Astrocyte (in vitro differentiated cells and primary cell): ENCODE data around the gene MSX1. TPM values are rescaled to one million over a fixed set of nuclear protein-coding genes. Genes with fewer than 3 reads are reported as not detected.

Experiments used
- DNase-seq: peaks from one replicate; pipeline ENCODE4 v3.0.0-alpha.2; 2010; ENCODE audit warnings: low read depth
- FAIRE-seq: peaks from 2 replicates; lab custom pipeline; 2011; peaks lifted over from hg19 to GRCh38; lab: Jason Lieb, UNC
- H2AFZ ChIP-seq: 2 replicates; pipeline ENCODE4 v1.6.0; 2012; ENCODE audit warnings: low read depth, low read length, inconsistent platforms
- H3K27ac ChIP-seq: 2 replicates; pipeline ENCODE4 v1.5.1; 2011; ENCODE audit warnings: low read depth, low read length, inconsistent platforms
- H3K27me3 ChIP-seq: 2 replicates; pipeline ENCODE4 v1.6.0; 2011; ENCODE audit warnings: low read length, inconsistent platforms; ENCODE audit not compliant: insufficient read depth
- H3K36me3 ChIP-seq: 2 replicates; pipeline ENCODE4 v1.5.1; 2011; ENCODE audit warnings: low read length, inconsistent platforms; ENCODE audit not compliant: insufficient read depth
- H3K4me1 ChIP-seq: 2 replicates; pipeline ENCODE4 v1.5.1; 2011; ENCODE audit warnings: low read length, inconsistent platforms; ENCODE audit not compliant: insufficient read depth
- H3K4me2 ChIP-seq: 2 replicates; pipeline ENCODE4 v1.6.0; 2012; ENCODE audit warnings: low read length, inconsistent platforms
- H3K4me3 ChIP-seq: 2 replicates; pipeline ENCODE4 v1.5.1; 2011; ENCODE audit warnings: low read depth, mild to moderate bottlenecking, low read length, inconsistent platforms; ENCODE audit not compliant: insufficient read depth
- H3K79me2 ChIP-seq: 2 replicates; pipeline ENCODE4 v1.6.0; 2012; ENCODE audit warnings: mild to moderate bottlenecking, low read length, inconsistent platforms; ENCODE audit not compliant: insufficient read depth
- H3K9ac ChIP-seq: 2 replicates; pipeline ENCODE4 v1.6.0; 2012; ENCODE audit warnings: mild to moderate bottlenecking, low read length, inconsistent platforms
- H3K9me3 ChIP-seq: 2 replicates; pipeline ENCODE4 v1.5.1; 2012; ENCODE audit warnings: low read depth, mild to moderate bottlenecking, low read length, inconsistent platforms; ENCODE audit not compliant: insufficient read depth
- H4K20me1 ChIP-seq: 2 replicates; pipeline ENCODE4 v1.6.0; 2012; ENCODE audit warnings: low read length, inconsistent platforms; ENCODE audit not compliant: insufficient read depth
- H3K27ac Mint-ChIP-seq: one replicate; pipeline ENCODE4 v1.8.0; 2021; ENCODE audit warnings: mild to moderate bottlenecking, mixed read lengths; ENCODE audit not compliant: unreplicated experiment
- H3K27me3 Mint-ChIP-seq: one replicate; pipeline ENCODE4 v1.8.0; 2021; ENCODE audit warnings: low read depth, mixed read lengths; ENCODE audit not compliant: unreplicated experiment
- H3K36me3 Mint-ChIP-seq: one replicate; pipeline ENCODE4 v1.8.0; 2021; ENCODE audit warnings: low read depth, mixed read lengths; ENCODE audit not compliant: unreplicated experiment
- H3K4me1 Mint-ChIP-seq: one replicate; pipeline ENCODE4 v1.8.0; 2021; ENCODE audit warnings: low read depth, mixed read lengths; ENCODE audit not compliant: unreplicated experiment
- H3K4me3 Mint-ChIP-seq: one replicate; pipeline ENCODE4 v1.8.0; 2021; ENCODE audit warnings: mild to moderate bottlenecking, moderate library complexity, mixed read lengths; ENCODE audit not compliant: unreplicated experiment
- H3K9me3 Mint-ChIP-seq: one replicate; pipeline ENCODE4 v1.8.0; 2021; ENCODE audit warnings: mild to moderate bottlenecking, mixed read lengths; ENCODE audit not compliant: unreplicated experiment
- EZH2 ChIP-seq: IDR thresholded peaks from 2 replicates; pipeline ENCODE4 v1.6.1; 2012; ENCODE audit warnings: mild to moderate bottlenecking, low read length, inconsistent platforms; ENCODE audit not compliant: insufficient read depth
- total RNA-seq: library from RNA; stranded (reverse); gene quantifications from 2 replicates; pipeline ENCODE4 v1.2.1, GENCODE V29; 2021
- TF ChIP-seq, protein P1 (sequence below): IDR thresholded peaks from 2 replicates; pipeline ENCODE4 v1.5.1; 2011; ENCODE audit warnings: low read depth, mild to moderate bottlenecking, inconsistent platforms, low read length, moderate library complexity; ENCODE audit not compliant: insufficient read depth

MSX1 gene
- total RNA-seq, 1 donor from 2014 or later: 0.91 TPM

DNA sequence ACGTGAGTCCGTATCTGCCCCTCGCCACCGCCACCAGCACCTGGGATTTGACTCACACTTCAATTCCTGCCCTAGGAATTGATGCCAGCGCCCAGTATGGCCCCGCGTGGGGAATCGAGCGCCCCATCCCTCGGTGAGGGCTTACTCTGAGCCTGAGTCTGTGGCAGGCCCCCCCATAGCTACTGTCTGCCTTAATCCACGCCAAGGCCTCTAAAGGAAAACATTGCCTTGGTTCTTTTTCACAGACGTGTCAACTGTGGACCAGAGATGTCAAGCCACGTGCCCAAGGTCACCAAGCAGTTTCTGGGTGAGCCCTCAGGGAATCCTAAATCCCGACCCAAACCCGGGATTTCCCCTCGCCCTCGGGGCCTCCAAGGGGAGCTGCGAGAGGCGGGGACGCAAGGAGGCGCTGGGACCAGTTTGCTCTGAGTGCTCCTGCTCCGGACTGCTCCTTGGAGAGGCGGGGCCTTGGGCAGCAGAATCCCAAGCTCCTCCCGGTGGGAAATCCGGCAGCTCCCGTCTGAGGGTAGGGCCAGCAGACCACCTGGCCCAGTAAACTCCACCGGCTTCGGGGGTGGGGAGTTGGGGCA is 12.9 kb downstream of the MSX1 start:
- Histone ChIP-seq H3K79me2 (no peaks in the 10 kb centered on the region), H3K27me3 (peaks cover 84% of the 10 kb centered on the region), H3K4me1 (no peaks in the 10 kb centered on the region), H2AFZ (no peak overlapping the region), H3K4me3 (no peak overlapping the region), H4K20me1 (peaks cover 11% of the 10 kb centered on the region), H3K27ac (no peak overlapping the region), H3K4me2 (no peak overlapping the region), H3K9me3 (peaks cover 4% of the 10 kb centered on the region), H3K36me3 (no peaks in the 10 kb centered on the region), H3K9ac (no peak overlapping the region)
- peaks cover 2% of the 10 kb centered on the region for H3K36me3 Mint-ChIP-seq
- peaks cover 23% of the 10 kb centered on the region for H3K9me3 Mint-ChIP-seq
- FAIRE-seq (no peak), DNase-seq (no peak)
- no peaks in the 10 kb centered on the region for H3K4me1 Mint-ChIP-seq
- no peak overlapping the region for H3K4me3 Mint-ChIP-seq
- no peak overlapping the region for H3K27ac Mint-ChIP-seq
- peaks cover 77% of the 10 kb centered on the region for H3K27me3 Mint-ChIP-seq
- peak; percentile 5 for TF ChIP-seq EZH2
- TF ChIP-seq, protein P1, sequence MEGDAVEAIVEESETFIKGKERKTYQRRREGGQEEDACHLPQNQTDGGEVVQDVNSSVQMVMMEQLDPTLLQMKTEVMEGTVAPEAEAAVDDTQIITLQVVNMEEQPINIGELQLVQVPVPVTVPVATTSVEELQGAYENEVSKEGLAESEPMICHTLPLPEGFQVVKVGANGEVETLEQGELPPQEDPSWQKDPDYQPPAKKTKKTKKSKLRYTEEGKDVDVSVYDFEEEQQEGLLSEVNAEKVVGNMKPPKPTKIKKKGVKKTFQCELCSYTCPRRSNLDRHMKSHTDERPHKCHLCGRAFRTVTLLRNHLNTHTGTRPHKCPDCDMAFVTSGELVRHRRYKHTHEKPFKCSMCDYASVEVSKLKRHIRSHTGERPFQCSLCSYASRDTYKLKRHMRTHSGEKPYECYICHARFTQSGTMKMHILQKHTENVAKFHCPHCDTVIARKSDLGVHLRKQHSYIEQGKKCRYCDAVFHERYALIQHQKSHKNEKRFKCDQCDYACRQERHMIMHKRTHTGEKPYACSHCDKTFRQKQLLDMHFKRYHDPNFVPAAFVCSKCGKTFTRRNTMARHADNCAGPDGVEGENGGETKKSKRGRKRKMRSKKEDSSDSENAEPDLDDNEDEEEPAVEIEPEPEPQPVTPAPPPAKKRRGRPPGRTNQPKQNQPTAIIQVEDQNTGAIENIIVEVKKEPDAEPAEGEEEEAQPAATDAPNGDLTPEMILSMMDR: no peak

- peaks cover 81% of the 10 kb centered on the region for H3K27me3 Mint-ChIP-seq
- peak overlapping the region; percentile 77 for H3K27ac Mint-ChIP-seq
- Histone ChIP-seq H3K4me3 (no peak overlapping the region), H3K9ac (no peak overlapping the region), H3K27ac (no peak overlapping the region), H2AFZ (no peak overlapping the region), H3K9me3 (no peaks in the 10 kb centered on the region), H3K79me2 (no peaks in the 10 kb centered on the region), H3K27me3 (peaks cover 76% of the 10 kb centered on the region), H3K4me2 (no peak overlapping the region), H4K20me1 (peaks cover 6% of the 10 kb centered on the region), H3K36me3 (no peaks in the 10 kb centered on the region), H3K4me1 (no peaks in the 10 kb centered on the region)
- no peak for DNase-seq
- H3K36me3 Mint-ChIP-seq: peaks cover 2% of the 10 kb centered on the region
- no peak for TF ChIP-seq EZH2
- TF ChIP-seq, protein P1: no peak
- FAIRE-seq: no peak
- H3K4me1 Mint-ChIP-seq: no peaks in the 10 kb centered on the region
- H3K4me3 Mint-ChIP-seq: no peak overlapping the region
- peaks cover 23% of the 10 kb centered on the region for H3K9me3 Mint-ChIP-seq
These were observed 13.7 kb downstream of the MSX1 start for GRCh38 chr4:4873203-4873602.

GRCh38 chr4:4874254-4874653 is 14.8 kb downstream of the MSX1 start:
- DNase-seq: no peak
- no peak overlapping the region for H3K9ac ChIP-seq
- H2AFZ ChIP-seq: no peak overlapping the region
- no peak overlapping the region for H3K27ac Mint-ChIP-seq
- H3K4me1 ChIP-seq: no peaks in the 10 kb centered on the region
- H3K4me3 ChIP-seq: no peak overlapping the region
- H3K9me3 ChIP-seq: no peaks in the 10 kb centered on the region
- no peak overlapping the region for H3K4me3 Mint-ChIP-seq
- H3K27me3 ChIP-seq: peaks cover 73% of the 10 kb centered on the region
- TF ChIP-seq, protein P1: no peak
- no peak for TF ChIP-seq EZH2
- H3K27ac ChIP-seq: no peak overlapping the region
- peaks cover 6% of the 10 kb centered on the region for H4K20me1 ChIP-seq
- no peaks in the 10 kb centered on the region for H3K4me1 Mint-ChIP-seq
- peaks cover 82% of the 10 kb centered on the region for H3K27me3 Mint-ChIP-seq
- H3K4me2 ChIP-seq: no peak overlapping the region
- H3K36me3 ChIP-seq: no peaks in the 10 kb centered on the region
- peaks cover 18% of the 10 kb centered on the region for H3K9me3 Mint-ChIP-seq
- no peaks in the 10 kb centered on the region for H3K79me2 ChIP-seq
- peaks cover 2% of the 10 kb centered on the region for H3K36me3 Mint-ChIP-seq
- FAIRE-seq: no peak
